Measurements from ENCODE around the gene SLC12A8. TPM values are rescaled to one million over a fixed set of nuclear protein-coding genes. Genes with fewer than 3 reads are reported as not detected.

The SLC12A8 gene
- total and polyA plus RNA-seq, 4 experiments from 2014 or later: not detected

DNA sequence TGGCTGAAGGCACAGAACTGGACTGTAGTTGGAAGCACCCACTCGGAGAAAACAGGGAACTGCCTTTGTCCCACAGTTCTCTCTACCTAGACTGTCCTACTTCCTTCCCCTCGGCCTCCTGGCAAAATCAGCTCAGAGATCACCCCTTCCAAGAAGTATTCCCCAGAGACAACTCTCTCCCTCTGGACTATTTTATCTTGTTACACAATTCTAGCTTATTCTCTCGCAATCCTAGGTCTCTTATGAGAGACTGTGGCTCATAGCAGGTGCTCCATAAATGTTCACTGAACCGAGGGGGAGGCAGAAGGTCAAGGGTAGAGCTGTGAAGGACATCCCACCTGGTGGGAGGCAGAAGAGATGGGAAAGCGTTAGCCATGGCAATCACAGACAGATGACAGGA, 167.4 kb downstream of the SLC12A8 start:
- Mint-ChIP-seq H3K4me3 (no peak overlapping the region), H3K4me1 (peaks cover 14 to 46% (median 28%) of the 10 kb centered on the region in 4 donors), H3K27me3 (no peaks in the 10 kb centered on the region), H3K36me3 (peaks cover 11 to 20% of the 10 kb centered on the region in 2 donors), H3K9me3 (no peaks in the 10 kb centered on the region), H3K27ac (no peak overlapping the region)
- intact Hi-C loops (cut with micrococcal nuclease): no loop called here
- ChIA-PET POLR2A (ENCODE audit: partially characterized antibody) (interaction anchor here (1.5 kb wide), 1 partner anchor 9 kb away, joined by 4 read pairs; no protein-coding TSS in a partner anchor), CTCF (ENCODE audit: partially characterized antibody) (no interaction called here)
- DNase-seq: no peak
- H3K36me3 ChIP-seq (ENCODE audit: insufficient read depth, low read length): no peaks in the 10 kb centered on the region
- no peaks in the 10 kb centered on the region for H3K27me3 ChIP-seq (ENCODE audit: insufficient read depth, low read length)
- no peak overlapping the region for H3K4me3 ChIP-seq (ENCODE audit: low read length in 2 of 2)
- no peaks in the 10 kb centered on the region for H3K9me3 ChIP-seq (ENCODE audit: control insufficient read depth in 1 of 2, low read length in 2 of 2)
- no peak overlapping the region for H3K27ac ChIP-seq (ENCODE audit: low read depth, low read length)
- H3K4me1 ChIP-seq (ENCODE audit: insufficient read depth, low read length): peaks cover 11% of the 10 kb centered on the region

GRCh38 chr3:125043599-125044151, 168.9 kb downstream of the SLC12A8 start:
- Mint-ChIP-seq H3K36me3 (peaks cover 14 to 20% of the 10 kb centered on the region in 2 donors), H3K4me3 (no peak overlapping the region), H3K27me3 (no peaks in the 10 kb centered on the region), H3K27ac (peak overlapping the region in 1 of 7 donors; percentile 12), H3K4me1 (peaks cover 13 to 48% (median 31%) of the 10 kb centered on the region in 4 donors), H3K9me3 (no peaks in the 10 kb centered on the region)
- no peaks in the 10 kb centered on the region for H3K4me1 ChIP-seq (ENCODE audit: insufficient read depth, low read length)
- DNase-seq: no peak
- H3K36me3 ChIP-seq (ENCODE audit: insufficient read depth, low read length): no peaks in the 10 kb centered on the region
- no peak overlapping the region for H3K27ac ChIP-seq (ENCODE audit: low read depth, low read length)
- no peaks in the 10 kb centered on the region for H3K27me3 ChIP-seq (ENCODE audit: insufficient read depth, low read length)
- ChIA-PET CTCF (ENCODE audit: partially characterized antibody) (interaction anchor here (0.9 kb wide), 1 partner anchor 10 kb away, joined by 3 read pairs; no protein-coding TSS in a partner anchor), POLR2A (ENCODE audit: partially characterized antibody) (no interaction called here)
- intact Hi-C loops (cut with micrococcal nuclease): no loop called here
- no peaks in the 10 kb centered on the region for H3K9me3 ChIP-seq (ENCODE audit: control insufficient read depth in 1 of 2, low read length in 2 of 2)
- H3K4me3 ChIP-seq (ENCODE audit: low read length in 2 of 2): no peak overlapping the region

- Mint-ChIP-seq H3K27me3 (no peaks in the 10 kb centered on the region), H3K36me3 (peaks cover 13 to 16% of the 10 kb centered on the region in 2 donors), H3K4me1 (peaks cover 14 to 46% (median 29%) of the 10 kb centered on the region in 4 donors), H3K27ac (no peak overlapping the region), H3K4me3 (no peak overlapping the region), H3K9me3 (no peaks in the 10 kb centered on the region)
- ChIA-PET CTCF (ENCODE audit: partially characterized antibody) (interaction anchor here (0.9 kb wide), 1 partner anchor 10 kb away, joined by 3 read pairs; no protein-coding TSS in a partner anchor), POLR2A (ENCODE audit: partially characterized antibody) (no interaction called here)
- Histone ChIP-seq H3K9me3 (ENCODE audit: control insufficient read depth in 1 of 2, low read length in 2 of 2) (no peaks in the 10 kb centered on the region), H3K36me3 (ENCODE audit: insufficient read depth, low read length) (no peaks in the 10 kb centered on the region), H3K27ac (ENCODE audit: low read depth, low read length) (no peak overlapping the region), H3K4me3 (ENCODE audit: low read length in 2 of 2) (no peak overlapping the region), H3K27me3 (ENCODE audit: insufficient read depth, low read length) (no peaks in the 10 kb centered on the region), H3K4me1 (ENCODE audit: insufficient read depth, low read length) (no peaks in the 10 kb centered on the region)
- intact Hi-C loops (cut with micrococcal nuclease): no loop called here
- DNase-seq: no peak
Measured at GRCh38 chr3:125042725-125043406, 169.7 kb downstream of the SLC12A8 start.

GRCh38 chr3:125039131-125040100, 173.1 kb downstream of the SLC12A8 start:
- H3K4me3 ChIP-seq (ENCODE audit: low read length in 2 of 2): no peak overlapping the region
- Mint-ChIP-seq H3K27ac (peak overlapping the region in 3 of 7 donors; percentile 10 to 48 (median 22)), H3K4me1 (peaks cover 13 to 44% (median 31%) of the 10 kb centered on the region in 4 donors), H3K36me3 (peaks cover 16 to 26% of the 10 kb centered on the region in 2 donors), H3K4me3 (no peak overlapping the region), H3K9me3 (peaks cover 0 to 15% (median 10%) of the 10 kb centered on the region in 8 donors), H3K27me3 (no peaks in the 10 kb centered on the region)
- no peak overlapping the region for H3K27ac ChIP-seq (ENCODE audit: low read depth, low read length)
- H3K9me3 ChIP-seq (ENCODE audit: control insufficient read depth in 1 of 2, low read length in 2 of 2): no peaks in the 10 kb centered on the region
- ChIA-PET POLR2A (ENCODE audit: partially characterized antibody) (no interaction called here), CTCF (ENCODE audit: partially characterized antibody) (no interaction called here)
- no peak for DNase-seq
- no peaks in the 10 kb centered on the region for H3K36me3 ChIP-seq (ENCODE audit: insufficient read depth, low read length)
- H3K4me1 ChIP-seq (ENCODE audit: insufficient read depth, low read length): no peaks in the 10 kb centered on the region
- no peaks in the 10 kb centered on the region for H3K27me3 ChIP-seq (ENCODE audit: insufficient read depth, low read length)
- intact Hi-C loops (cut with micrococcal nuclease): no loop called here

DNA sequence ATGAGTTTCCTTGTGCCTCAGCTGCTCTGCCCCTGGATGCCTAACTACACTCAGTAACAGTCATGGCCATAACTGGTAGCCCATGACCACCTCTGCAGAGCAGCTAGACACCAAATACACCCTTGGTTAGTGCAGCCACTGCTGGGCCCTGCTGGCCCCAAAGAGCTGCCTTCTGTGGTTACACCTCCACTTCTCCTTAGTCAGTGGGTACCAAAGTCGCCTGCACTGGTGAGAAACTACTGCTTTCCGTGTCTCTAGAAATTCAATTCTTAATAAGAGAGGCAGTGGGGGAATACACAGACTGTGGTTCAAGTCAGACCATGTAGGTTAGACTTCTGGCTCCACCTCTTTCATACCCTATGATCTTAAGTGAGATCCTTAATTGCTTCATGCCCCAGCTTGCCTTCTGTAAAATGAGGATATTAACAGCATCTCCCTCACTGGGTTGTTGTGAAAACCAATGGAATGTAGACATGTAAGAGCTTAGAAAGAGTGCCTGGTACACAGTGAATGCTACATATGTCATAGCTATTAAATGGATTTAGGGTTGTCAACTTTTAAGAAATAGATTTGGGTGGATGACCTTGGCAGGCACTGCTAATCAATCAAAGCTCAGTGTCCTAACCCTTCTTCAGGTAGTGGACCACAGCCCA, 174.9 kb downstream of the SLC12A8 start:
- Mint-ChIP-seq H3K27ac (peak overlapping the region in 1 of 7 donors; percentile 4), H3K36me3 (peaks cover 13 to 30% of the 10 kb centered on the region in 2 donors), H3K27me3 (no peaks in the 10 kb centered on the region), H3K4me3 (no peak overlapping the region), H3K9me3 (peaks cover 0 to 15% (median 10%) of the 10 kb centered on the region in 8 donors), H3K4me1 (peaks cover 17 to 51% (median 32%) of the 10 kb centered on the region in 4 donors)
- DNase-seq: no peak
- Histone ChIP-seq H3K27ac (ENCODE audit: low read depth, low read length) (no peak overlapping the region), H3K4me1 (ENCODE audit: insufficient read depth, low read length) (no peaks in the 10 kb centered on the region), H3K36me3 (ENCODE audit: insufficient read depth, low read length) (no peaks in the 10 kb centered on the region), H3K4me3 (ENCODE audit: low read length in 2 of 2) (no peak overlapping the region), H3K27me3 (ENCODE audit: insufficient read depth, low read length) (no peaks in the 10 kb centered on the region), H3K9me3 (ENCODE audit: control insufficient read depth in 1 of 2, low read length in 2 of 2) (no peaks in the 10 kb centered on the region)
- ChIA-PET CTCF (ENCODE audit: partially characterized antibody) (no interaction called here), POLR2A (ENCODE audit: partially characterized antibody) (interaction anchor here (1.2 kb wide), 1 partner anchor 15 kb away, joined by 8 read pairs; no protein-coding TSS in a partner anchor)
- intact Hi-C loops (cut with micrococcal nuclease): no loop called here

- CTCF ChIA-PET (ENCODE audit: partially characterized antibody): no interaction called here
- no peak overlapping the region for H3K27ac ChIP-seq (ENCODE audit: low read depth, low read length)
- Mint-ChIP-seq H3K27ac (peak overlapping the region in 2 of 7 donors; percentile 30 to 64), H3K27me3 (no peaks in the 10 kb centered on the region), H3K4me3 (no peak overlapping the region), H3K9me3 (peaks cover 0 to 15% (median 10%) of the 10 kb centered on the region in 8 donors), H3K36me3 (peaks cover 10 to 32% of the 10 kb centered on the region in 2 donors), H3K4me1 (peaks cover 21 to 59% (median 34%) of the 10 kb centered on the region in 4 donors)
- no peaks in the 10 kb centered on the region for H3K36me3 ChIP-seq (ENCODE audit: insufficient read depth, low read length)
- H3K27me3 ChIP-seq (ENCODE audit: insufficient read depth, low read length): no peaks in the 10 kb centered on the region
- H3K9me3 ChIP-seq (ENCODE audit: control insufficient read depth in 1 of 2, low read length in 2 of 2): no peaks in the 10 kb centered on the region
- POLR2A ChIA-PET (ENCODE audit: partially characterized antibody): no interaction called here
- no peak overlapping the region for H3K4me3 ChIP-seq (ENCODE audit: low read length in 2 of 2)
- no peak for DNase-seq
- H3K4me1 ChIP-seq (ENCODE audit: insufficient read depth, low read length): no peaks in the 10 kb centered on the region
- intact Hi-C loops (cut with micrococcal nuclease): no loop called here
Measured at GRCh38 chr3:125035217-125035616, 177.3 kb downstream of the SLC12A8 start.
